GM21723 (cell line): ENCODE results near the gene TAP1.
A peak's percentile ranks its signal among the peaks of the same experiment; 100 is the strongest.
"Not testable (repeated sequence)": the region's sequence is repeated elsewhere in the genome, so short reads cannot be mapped to it uniquely, and the experiment has no call there.

Source experiments
- ATAC-seq: cut with Tn5 transposase; IDR thresholded peaks from one replicate; pipeline ENCODE4 v1.9.1; 2021; ENCODE audit warnings: mild to moderate bottlenecking, moderate library complexity; ENCODE audit not compliant: unreplicated experiment

Gene TAP1

GRCh38 chr6:32853541-32854375 lies at the start of gene TAP1, which contains the start of gene PSMB9:
Gene TAP1 (minus strand): TSS chr6:32853704. CDS start chr6:32853636, 68 bp downstream.
Gene PSMB9 (plus strand): TSS chr6:32854192. CDS start chr6:32854230, 38 bp downstream.
- peak; percentile 78 for ATAC-seq

GRCh38 chr6:32895006-32895345 lies 41.5 kb upstream of the TAP1 start:
- ATAC-seq, result peak; percentile 20

GRCh38 chr6:32894085-32895005 lies 40.8 kb upstream of the TAP1 start:
- ATAC-seq, result peak; percentile 95

GRCh38 chr6:32890831-32891230 lies 37.3 kb upstream of the TAP1 start:
- no peak for ATAC-seq

- ATAC-seq, result no peak
These were observed 36.0 kb upstream of the TAP1 start for GRCh38 chr6:32889533-32889932.

GRCh38 chr6:32888576-32888975 lies 35.1 kb upstream of the TAP1 start:
- no peak for ATAC-seq

GRCh38 chr6:32887616-32888015 lies 34.1 kb upstream of the TAP1 start:
- no peak for ATAC-seq

GRCh38 chr6:32886681-32887383 lies 33.3 kb upstream of the TAP1 start:
- ATAC-seq, result no peak

- no peak for ATAC-seq
These were observed 32.3 kb upstream of the TAP1 start for GRCh38 chr6:32885698-32886286.

GRCh38 chr6:32883789-32884188 lies 30.3 kb upstream of the TAP1 start:
- no peak for ATAC-seq

GRCh38 chr6:32882879-32883250 lies 29.4 kb upstream of the TAP1 start:
- no peak for ATAC-seq

GRCh38 chr6:32880962-32881361 lies 27.5 kb upstream of the TAP1 start:
- ATAC-seq, result not testable (repeated sequence)

GRCh38 chr6:32879691-32880090 lies 26.2 kb upstream of the TAP1 start:
- ATAC-seq, result no peak

- no peak for ATAC-seq
These were observed 23.1 kb upstream of the TAP1 start for GRCh38 chr6:32876603-32877002.

- ATAC-seq, result not testable (repeated sequence)
These were observed 20.4 kb upstream of the TAP1 start for GRCh38 chr6:32873947-32874346.

- ATAC-seq, result no peak
These were observed 14.8 kb upstream of the TAP1 start for GRCh38 chr6:32868257-32868788.

GRCh38 chr6:32867554-32868256 lies 14.2 kb upstream of the TAP1 start:
- no peak for ATAC-seq

GRCh38 chr6:32867022-32867477 lies 13.5 kb upstream of the TAP1 start:
- no peak for ATAC-seq

GRCh38 chr6:32865724-32866443 lies 12.4 kb upstream of the TAP1 start:
- no peak for ATAC-seq
